ENCODE data around the gene HPX.

The HPX gene

DNA sequence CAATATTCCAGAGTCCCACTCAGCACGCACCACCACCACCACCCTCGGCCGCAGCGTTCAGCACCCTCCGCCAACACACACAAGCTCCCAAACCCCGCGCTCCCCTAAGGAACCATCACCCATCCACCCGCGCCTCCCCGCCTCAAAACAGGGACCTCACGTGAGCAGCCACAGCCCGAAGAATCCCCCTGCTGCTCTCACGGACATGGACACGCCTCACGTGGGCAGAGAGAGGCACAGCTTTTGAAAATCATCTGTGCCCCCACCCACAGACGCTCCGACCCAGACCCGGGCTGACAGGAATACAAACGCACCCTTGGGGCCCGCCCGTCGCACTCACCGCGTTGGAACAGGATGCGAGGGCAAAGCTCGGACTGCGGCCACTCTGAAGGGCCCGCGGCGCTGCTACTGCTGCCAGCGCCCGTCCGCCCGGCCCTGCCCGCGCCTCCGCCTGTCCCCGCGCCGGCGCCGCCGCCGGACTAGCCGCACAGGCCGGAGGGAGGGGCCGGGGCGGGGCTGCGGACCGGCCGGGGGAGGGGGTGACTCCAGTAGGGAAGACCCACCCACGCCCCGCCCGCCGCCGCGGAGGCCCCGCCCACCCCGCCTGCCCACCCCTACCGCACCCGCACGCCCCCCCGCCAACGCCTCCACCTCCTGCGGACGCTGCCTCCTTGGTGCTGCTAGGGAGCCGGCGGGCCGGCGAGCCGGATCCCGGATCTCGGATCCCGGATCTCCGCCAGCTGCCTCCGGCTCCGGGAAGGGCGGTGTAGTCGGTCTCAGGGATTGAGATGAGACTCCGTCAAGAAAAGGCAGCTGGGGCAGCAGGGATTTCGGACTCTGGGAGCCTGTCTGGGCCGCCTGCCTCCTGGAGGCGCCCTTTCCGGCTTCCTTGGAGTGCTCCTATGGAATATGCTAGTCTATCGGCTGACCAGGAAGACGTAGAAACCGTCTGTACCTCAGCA is 32.9 kb upstream of the HPX start, which contains the start of gene TRIM3:
TSS of gene TRIM3 (minus strand) at position 491 of the 962 bp plus-strand sequence. CDS start 8,246 bp downstream, outside the sequence.
- peak within 1 kb of the TSS; percentile 94 for H3K27ac ChIP-seq (ENCODE audit: low read depth, low read length)
- peaks cover 7% of the 10 kb centered on the region for H3K79me2 ChIP-seq (ENCODE audit: control insufficient read depth, insufficient read depth, low read length, poor library complexity)
- peak within 1 kb of the TSS; percentile 83 for H3K18ac ChIP-seq (ENCODE audit: low read length)
- peak within 1 kb of the TSS; percentile 82 for H4K91ac ChIP-seq (ENCODE audit: low read depth, low read length)
- peak within 1 kb of the TSS; percentile 90 for H2AFZ ChIP-seq (ENCODE audit: insufficient read depth, low read length, poor library complexity)
- DNase-seq = peak; percentile 84 to 85
- peak within 1 kb of the TSS; percentile 79 for H3K4me3 ChIP-seq (ENCODE audit: low read depth, low read length)
- H3K4ac ChIP-seq (ENCODE audit: low read depth, low read length) = peak within 1 kb of the TSS; percentile 52
- peaks cover 23 to 25% of the 10 kb centered on the region in 2 experiments for H3K36me3 ChIP-seq (ENCODE audit: control insufficient read depth in 1 of 2, insufficient read depth in 2 of 2, low read length in 2 of 2)
- no peaks in the 10 kb centered on the region for H3K9me3 ChIP-seq (ENCODE audit: insufficient read depth, low read depth, low read length)
- H2AK5ac ChIP-seq (ENCODE audit: low read length) = peak within 1 kb of the TSS; percentile 71
- H3K79me1 ChIP-seq (ENCODE audit: low read length) = peaks cover 11% of the 10 kb centered on the region
- peak within 1 kb of the TSS; percentile 78 for H4K8ac ChIP-seq (ENCODE audit: low read depth, low read length)
- H3K23ac ChIP-seq (ENCODE audit: low read length) = no peak within 1 kb of the TSS
- peak within 1 kb of the TSS; percentile 92 for H2BK5ac ChIP-seq (ENCODE audit: low read depth, low read length, poor library complexity)
- no CpG with 5 or more reads among the region's 87 CpGs for WGBS (ENCODE audit: extremely low coverage, insufficient coverage, insufficient read length)
- peaks cover 11 to 20% of the 10 kb centered on the region in 2 experiments for H3K4me1 ChIP-seq (ENCODE audit: control insufficient read depth in 1 of 2, insufficient read depth in 2 of 2, low read length in 2 of 2)
- no peak within 1 kb of the TSS for H2BK12ac ChIP-seq (ENCODE audit: low read length)
- peak within 1 kb of the TSS; percentile 89 for H3K9ac ChIP-seq (ENCODE audit: low read length)
- H3K14ac ChIP-seq (ENCODE audit: low read length) = peak within 1 kb of the TSS; percentile 88
- peak within 1 kb of the TSS; percentile 93 for H4K12ac ChIP-seq (ENCODE audit: low read depth, low read length)
- H2BK120ac ChIP-seq (ENCODE audit: insufficient read depth, low read length, poor library complexity) = peak within 1 kb of the TSS; percentile 81
- no peaks in the 10 kb centered on the region for H3K27me3 ChIP-seq (ENCODE audit: insufficient read depth, low read length)
- H3K4me2 ChIP-seq (ENCODE audit: low read length) = peak within 1 kb of the TSS; percentile 92

GRCh38 chr11:6472934-6473333 is 32.1 kb upstream of the HPX start:
- Histone ChIP-seq H2BK5ac (ENCODE audit: low read depth, low read length, poor library complexity) (no peak overlapping the region), H3K79me1 (ENCODE audit: low read length) (peaks cover 11% of the 10 kb centered on the region), H3K9ac (ENCODE audit: low read length) (peak overlapping the region; percentile 46), H3K4me1 (ENCODE audit: control insufficient read depth in 1 of 2, insufficient read depth in 2 of 2, low read length in 2 of 2) (peaks cover 11 to 21% of the 10 kb centered on the region in 2 experiments), H3K27me3 (ENCODE audit: insufficient read depth, low read length) (no peaks in the 10 kb centered on the region), H2AFZ (ENCODE audit: insufficient read depth, low read length, poor library complexity) (no peak overlapping the region), H2BK120ac (ENCODE audit: insufficient read depth, low read length, poor library complexity) (no peak overlapping the region), H3K4me3 (ENCODE audit: low read depth, low read length) (no peak overlapping the region), H3K18ac (ENCODE audit: low read length) (no peak overlapping the region), H2BK12ac (ENCODE audit: low read length) (no peak overlapping the region), H4K8ac (ENCODE audit: low read depth, low read length) (no peak overlapping the region), H3K36me3 (ENCODE audit: control insufficient read depth in 1 of 2, insufficient read depth in 2 of 2, low read length in 2 of 2) (peaks cover 15 to 17% of the 10 kb centered on the region in 2 experiments), H2AK5ac (ENCODE audit: low read length) (peak overlapping the region; percentile 18), H4K12ac (ENCODE audit: low read depth, low read length) (no peak overlapping the region), H3K4ac (ENCODE audit: low read depth, low read length) (no peak overlapping the region), H3K9me3 (ENCODE audit: insufficient read depth, low read depth, low read length) (no peaks in the 10 kb centered on the region), H3K27ac (ENCODE audit: low read depth, low read length) (no peak overlapping the region), H3K23ac (ENCODE audit: low read length) (no peak overlapping the region), H4K91ac (ENCODE audit: low read depth, low read length) (no peak overlapping the region), H3K79me2 (ENCODE audit: control insufficient read depth, insufficient read depth, low read length, poor library complexity) (peaks cover 7% of the 10 kb centered on the region), H3K4me2 (ENCODE audit: low read length) (peak overlapping the region; percentile 34), H3K14ac (ENCODE audit: low read length) (no peak overlapping the region)
- WGBS (ENCODE audit: extremely low coverage, insufficient coverage, insufficient read length) = no CpG with 5 or more reads among the region's 1 CpG
- DNase-seq = no peak

- no peak for DNase-seq
These were observed 28.8 kb upstream of the HPX start for GRCh38 chr11:6469599-6469998.

DNA sequence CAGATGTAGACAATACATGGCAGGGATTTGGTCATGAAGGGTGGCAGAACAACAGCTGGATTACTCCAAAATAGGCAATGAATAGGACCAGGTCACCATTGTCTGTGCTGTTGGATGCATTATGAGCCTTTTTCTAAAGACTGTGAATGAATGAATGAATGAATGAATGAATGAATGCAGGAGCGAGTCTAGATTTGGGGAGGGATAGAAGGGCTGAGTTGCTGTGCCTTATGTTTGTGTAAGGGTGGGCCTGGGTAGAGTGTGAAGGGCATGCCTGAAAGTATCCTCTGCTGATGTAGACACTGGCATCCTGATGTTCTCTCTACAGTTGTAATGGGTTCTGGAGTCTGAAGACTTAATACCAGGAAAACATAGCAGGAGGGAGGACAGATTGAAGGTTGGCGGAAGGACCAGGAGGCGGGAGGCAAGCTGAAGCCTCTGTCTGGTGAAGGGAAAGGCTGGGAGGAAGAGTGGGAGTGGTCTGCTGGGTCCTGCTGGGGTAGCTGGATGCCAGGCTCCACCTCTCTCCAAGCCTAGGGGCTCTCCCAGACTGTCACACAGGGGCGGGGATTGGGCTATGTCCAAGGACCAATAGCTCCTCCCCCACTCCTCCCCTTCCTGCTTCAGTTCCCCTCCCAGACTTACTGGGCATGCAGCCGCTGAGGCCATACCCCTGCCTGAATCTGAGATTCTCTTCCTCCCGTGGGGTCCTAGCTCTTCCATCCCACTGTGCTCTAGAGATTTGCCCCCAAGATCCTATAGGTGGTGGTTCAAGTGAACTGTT is 28.1 kb upstream of the HPX start:
- no peak overlapping the region for H3K27ac ChIP-seq (ENCODE audit: low read depth, low read length)
- no peak overlapping the region for H3K4ac ChIP-seq (ENCODE audit: low read depth, low read length)
- H4K91ac ChIP-seq (ENCODE audit: low read depth, low read length) = no peak overlapping the region
- no peak overlapping the region for H2BK120ac ChIP-seq (ENCODE audit: insufficient read depth, low read length, poor library complexity)
- H3K36me3 ChIP-seq (ENCODE audit: control insufficient read depth in 1 of 2, insufficient read depth in 2 of 2, low read length in 2 of 2) = peaks cover 0 to 6% of the 10 kb centered on the region in 2 experiments
- no peak overlapping the region for H3K4me2 ChIP-seq (ENCODE audit: low read length)
- H2AFZ ChIP-seq (ENCODE audit: insufficient read depth, low read length, poor library complexity) = no peak overlapping the region
- peaks cover 5 to 13% of the 10 kb centered on the region in 2 experiments for H3K4me1 ChIP-seq (ENCODE audit: control insufficient read depth in 1 of 2, insufficient read depth in 2 of 2, low read length in 2 of 2)
- H2AK5ac ChIP-seq (ENCODE audit: low read length) = no peak overlapping the region
- no peak overlapping the region for H3K4me3 ChIP-seq (ENCODE audit: low read depth, low read length)
- peak overlapping the region; percentile 13 for H4K8ac ChIP-seq (ENCODE audit: low read depth, low read length)
- H3K9me3 ChIP-seq (ENCODE audit: insufficient read depth, low read depth, low read length) = no peaks in the 10 kb centered on the region
- DNase-seq = peak; percentile 56 to 67
- no peaks in the 10 kb centered on the region for H3K27me3 ChIP-seq (ENCODE audit: insufficient read depth, low read length)
- H3K23ac ChIP-seq (ENCODE audit: low read length) = no peak overlapping the region
- H2BK5ac ChIP-seq (ENCODE audit: low read depth, low read length, poor library complexity) = no peak overlapping the region
- H4K12ac ChIP-seq (ENCODE audit: low read depth, low read length) = no peak overlapping the region
- H3K18ac ChIP-seq (ENCODE audit: low read length) = no peak overlapping the region
- H3K79me2 ChIP-seq (ENCODE audit: control insufficient read depth, insufficient read depth, low read length, poor library complexity) = peaks cover 4% of the 10 kb centered on the region
- H3K79me1 ChIP-seq (ENCODE audit: low read length) = peaks cover 6% of the 10 kb centered on the region
- no peak overlapping the region for H3K9ac ChIP-seq (ENCODE audit: low read length)
- no CpG with 5 or more reads among the region's 6 CpGs for WGBS (ENCODE audit: extremely low coverage, insufficient coverage, insufficient read length)
- H3K14ac ChIP-seq (ENCODE audit: low read length) = no peak overlapping the region
- no peak overlapping the region for H2BK12ac ChIP-seq (ENCODE audit: low read length)

More at GRCh38 chr11:6469599-6469998, 28.8 kb upstream of the HPX start:
- Histone ChIP-seq H3K27ac (ENCODE audit: low read depth, low read length) (no peak overlapping the region), H3K9me3 (ENCODE audit: insufficient read depth, low read depth, low read length) (no peaks in the 10 kb centered on the region), H3K14ac (ENCODE audit: low read length) (no peak overlapping the region), H3K36me3 (ENCODE audit: control insufficient read depth in 1 of 2, insufficient read depth in 2 of 2, low read length in 2 of 2) (peaks cover 0 to 5% of the 10 kb centered on the region in 2 experiments), H4K8ac (ENCODE audit: low read depth, low read length) (peak overlapping the region; percentile 13), H3K4me2 (ENCODE audit: low read length) (no peak overlapping the region), H2BK5ac (ENCODE audit: low read depth, low read length, poor library complexity) (no peak overlapping the region), H3K79me1 (ENCODE audit: low read length) (peaks cover 11% of the 10 kb centered on the region), H3K9ac (ENCODE audit: low read length) (no peak overlapping the region), H2BK120ac (ENCODE audit: insufficient read depth, low read length, poor library complexity) (no peak overlapping the region), H4K12ac (ENCODE audit: low read depth, low read length) (no peak overlapping the region), H3K27me3 (ENCODE audit: insufficient read depth, low read length) (no peaks in the 10 kb centered on the region), H2BK12ac (ENCODE audit: low read length) (no peak overlapping the region), H3K23ac (ENCODE audit: low read length) (no peak overlapping the region), H3K79me2 (ENCODE audit: control insufficient read depth, insufficient read depth, low read length, poor library complexity) (peaks cover 7% of the 10 kb centered on the region), H3K4me1 (ENCODE audit: control insufficient read depth in 1 of 2, insufficient read depth in 2 of 2, low read length in 2 of 2) (peaks cover 5 to 14% of the 10 kb centered on the region in 2 experiments), H3K4me3 (ENCODE audit: low read depth, low read length) (no peak overlapping the region), H2AK5ac (ENCODE audit: low read length) (no peak overlapping the region), H2AFZ (ENCODE audit: insufficient read depth, low read length, poor library complexity) (no peak overlapping the region), H3K18ac (ENCODE audit: low read length) (no peak overlapping the region), H3K4ac (ENCODE audit: low read depth, low read length) (no peak overlapping the region), H4K91ac (ENCODE audit: low read depth, low read length) (no peak overlapping the region)
- no CpG with 5 or more reads among the region's 1 CpG for WGBS (ENCODE audit: extremely low coverage, insufficient coverage, insufficient read length)

Data from trophoblast cell (in vitro differentiated cells and primary cell).